GM15510 (cell line): Measurements from ENCODE around the gene GAS6.

ENCODE experiments used
- POLR2A ChIP-seq: IDR thresholded peaks from 3 replicates; pipeline ENCODE4 v1.6.1; 2011; ENCODE audit warnings: borderline replicate concordance; ENCODE audit not compliant: insufficient read length; ENCODE audit errors: extremely low read depth

GAS6 gene

GRCh38 chr13:113832205-113832604 is 31.7 kb downstream of the GAS6 start:
- TF ChIP-seq POLR2A = no peak

- TF ChIP-seq POLR2A = no peak
Measured at GRCh38 chr13:113831061-113831460, 32.8 kb downstream of the GAS6 start.

GRCh38 chr13:113828282-113828825 is 35.5 kb downstream of the GAS6 start:
- no peak for TF ChIP-seq POLR2A

- no peak for TF ChIP-seq POLR2A
Measured at GRCh38 chr13:113827021-113827420, 36.9 kb downstream of the GAS6 start.

GRCh38 chr13:113825841-113826240 is 38.0 kb downstream of the GAS6 start:
- no peak for TF ChIP-seq POLR2A

GRCh38 chr13:113823771-113824170 is 40.1 kb downstream of the GAS6 start:
- no peak for TF ChIP-seq POLR2A

GRCh38 chr13:113822956-113823744 is 40.7 kb downstream of the GAS6 start:
- TF ChIP-seq POLR2A = no peak

- no peak for TF ChIP-seq POLR2A
Measured at GRCh38 chr13:113822266-113822665, 41.6 kb downstream of the GAS6 start.

- TF ChIP-seq POLR2A = no peak
Measured at GRCh38 chr13:113821847-113822246, 42.0 kb downstream of the GAS6 start.

- TF ChIP-seq POLR2A = no peak
Measured at GRCh38 chr13:113820813-113821651, 42.8 kb downstream of the GAS6 start.

- TF ChIP-seq POLR2A = no peak
Measured at GRCh38 chr13:113819731-113820715, 43.9 kb downstream of the GAS6 start.

- no peak for TF ChIP-seq POLR2A
Measured at GRCh38 chr13:113819341-113819730, 44.5 kb downstream of the GAS6 start.

GRCh38 chr13:113818700-113819295 is 45.1 kb downstream of the GAS6 start:
- TF ChIP-seq POLR2A = no peak

- no peak for TF ChIP-seq POLR2A
Measured at GRCh38 chr13:113817860-113818691, 45.8 kb downstream of the GAS6 start.
